ENCODE data around the gene KRTAP10-3.

Gene KRTAP10-3

DNA sequence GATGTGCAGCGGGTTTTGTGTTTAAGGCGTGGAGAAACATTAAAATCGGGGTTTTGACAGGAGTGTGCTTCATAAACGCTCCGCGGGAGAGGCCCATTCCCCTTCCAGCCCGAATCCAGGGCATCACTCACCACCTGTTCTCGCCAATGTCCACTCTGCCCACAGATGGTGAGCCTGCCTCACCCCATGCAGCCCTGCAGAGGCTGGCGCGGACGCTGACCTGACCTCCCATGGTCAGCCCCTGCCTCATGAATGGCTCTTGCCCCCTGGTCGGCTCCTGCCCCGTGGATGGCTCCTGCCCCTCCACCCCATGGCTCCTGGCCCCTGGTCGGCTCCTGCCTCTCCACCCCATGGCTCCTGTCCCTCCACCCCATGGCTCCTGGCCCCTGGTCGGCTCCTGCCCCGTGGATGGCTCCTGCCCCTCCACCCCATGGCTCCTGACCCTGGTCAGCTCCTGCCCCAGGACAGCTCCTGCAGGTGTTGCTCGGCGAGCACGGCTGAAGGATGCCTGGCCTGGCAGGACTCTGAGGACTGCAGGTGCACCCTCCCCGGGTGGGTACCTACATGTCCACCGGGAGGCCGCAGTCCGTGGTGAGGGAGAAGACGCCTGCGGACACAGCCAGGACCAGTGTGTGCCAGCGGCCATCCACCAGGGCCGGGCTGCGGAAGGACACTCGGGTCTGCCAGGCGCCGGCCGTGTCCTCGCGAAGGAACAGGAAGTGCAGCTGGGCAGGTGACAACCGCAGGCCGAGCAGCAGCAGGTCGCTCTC is 25.3 kb downstream of the KRTAP10-3 start:
- Mint-ChIP-seq H3K36me3 (no peaks in the 10 kb centered on the region), H3K27ac (no peak overlapping the region), H3K4me3 (no peak overlapping the region), H3K4me1 (no peaks in the 10 kb centered on the region), H3K9me3 (no peaks in the 10 kb centered on the region)
- no peak for DNase-seq (ENCODE audit: low spot score in 2 of 2)
- ATAC-seq, result no peak

DNA sequence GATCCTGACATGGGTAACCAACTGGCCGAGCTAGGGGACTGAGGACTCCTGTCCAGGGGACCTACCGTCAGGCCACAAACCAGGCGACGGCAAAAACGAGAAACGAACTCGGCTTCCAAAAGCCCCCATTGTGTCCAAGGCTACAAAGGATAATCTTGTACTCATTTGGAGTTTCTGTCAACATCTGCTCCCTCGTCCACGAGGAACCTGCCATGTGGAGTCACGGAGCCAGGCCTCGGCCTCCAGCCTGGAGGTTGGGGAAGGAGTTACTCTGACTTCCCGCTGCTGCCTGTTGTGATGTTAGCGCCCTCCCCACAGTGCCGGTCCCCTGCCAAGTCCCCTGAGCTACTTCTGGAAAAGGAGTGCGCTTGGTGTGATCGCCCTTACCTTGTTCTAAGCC is 25.9 kb downstream of the KRTAP10-3 start:
- DNase-seq (ENCODE audit: low spot score in 2 of 2), result no peak
- no peak overlapping the region for H3K4me3 Mint-ChIP-seq
- no peaks in the 10 kb centered on the region for H3K36me3 Mint-ChIP-seq
- no peak for ATAC-seq
- H3K4me1 Mint-ChIP-seq, result no peaks in the 10 kb centered on the region
- H3K9me3 Mint-ChIP-seq, result no peaks in the 10 kb centered on the region
- no peak overlapping the region for H3K27ac Mint-ChIP-seq

DNA sequence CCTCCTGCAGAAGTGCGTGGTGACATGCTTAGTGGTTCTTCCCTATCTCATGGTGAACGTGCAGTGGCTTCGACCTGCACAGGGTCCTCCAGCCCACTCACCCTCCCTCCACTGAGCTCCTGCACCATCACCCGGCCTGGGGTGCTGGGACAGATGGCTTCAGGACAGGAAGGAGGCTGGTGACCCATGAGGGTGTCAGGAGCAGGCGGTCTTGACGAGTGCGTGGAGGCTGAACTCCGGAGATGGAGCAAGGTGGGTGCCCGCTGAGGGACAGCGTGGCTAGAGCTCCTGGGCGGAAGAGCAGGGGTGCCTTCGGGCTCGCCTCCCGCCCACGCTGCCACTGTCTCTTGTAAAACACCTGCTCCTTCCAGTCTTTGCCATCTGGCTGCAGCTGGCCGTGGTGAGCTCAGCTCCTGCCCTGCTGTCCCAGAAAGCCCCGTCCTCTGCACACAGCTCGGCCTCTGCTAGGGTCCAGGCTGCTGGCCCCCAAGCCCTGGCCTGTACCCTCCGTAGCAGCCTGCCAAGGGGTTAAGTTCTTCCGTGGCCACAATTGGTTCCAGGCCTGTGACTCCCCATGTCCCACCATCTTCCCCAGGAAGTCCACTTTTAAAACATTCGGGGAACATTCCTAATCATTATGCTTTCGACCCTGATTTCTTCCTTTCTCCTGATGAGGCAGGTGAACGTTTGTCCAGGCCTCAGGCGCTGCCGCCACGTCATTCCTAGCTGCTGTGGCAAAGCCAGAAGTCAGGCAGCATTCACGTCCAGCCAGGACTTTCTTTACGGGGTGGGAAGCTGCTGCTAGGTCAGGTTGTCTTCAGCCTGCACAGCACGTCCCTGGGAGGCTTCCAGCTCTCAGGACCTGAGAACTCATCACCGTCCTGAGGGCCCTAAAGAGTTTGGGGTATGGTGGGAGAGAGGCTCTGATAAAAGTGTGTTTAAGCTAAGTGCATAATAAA is 26.7 kb downstream of the KRTAP10-3 start:
- no peaks in the 10 kb centered on the region for H3K9me3 Mint-ChIP-seq
- ATAC-seq, result no peak
- H3K27ac Mint-ChIP-seq, result no peak overlapping the region
- no peaks in the 10 kb centered on the region for H3K4me1 Mint-ChIP-seq
- H3K4me3 Mint-ChIP-seq, result no peak overlapping the region
- H3K36me3 Mint-ChIP-seq, result no peaks in the 10 kb centered on the region
- no peak for DNase-seq (ENCODE audit: low spot score in 2 of 2)

DNA sequence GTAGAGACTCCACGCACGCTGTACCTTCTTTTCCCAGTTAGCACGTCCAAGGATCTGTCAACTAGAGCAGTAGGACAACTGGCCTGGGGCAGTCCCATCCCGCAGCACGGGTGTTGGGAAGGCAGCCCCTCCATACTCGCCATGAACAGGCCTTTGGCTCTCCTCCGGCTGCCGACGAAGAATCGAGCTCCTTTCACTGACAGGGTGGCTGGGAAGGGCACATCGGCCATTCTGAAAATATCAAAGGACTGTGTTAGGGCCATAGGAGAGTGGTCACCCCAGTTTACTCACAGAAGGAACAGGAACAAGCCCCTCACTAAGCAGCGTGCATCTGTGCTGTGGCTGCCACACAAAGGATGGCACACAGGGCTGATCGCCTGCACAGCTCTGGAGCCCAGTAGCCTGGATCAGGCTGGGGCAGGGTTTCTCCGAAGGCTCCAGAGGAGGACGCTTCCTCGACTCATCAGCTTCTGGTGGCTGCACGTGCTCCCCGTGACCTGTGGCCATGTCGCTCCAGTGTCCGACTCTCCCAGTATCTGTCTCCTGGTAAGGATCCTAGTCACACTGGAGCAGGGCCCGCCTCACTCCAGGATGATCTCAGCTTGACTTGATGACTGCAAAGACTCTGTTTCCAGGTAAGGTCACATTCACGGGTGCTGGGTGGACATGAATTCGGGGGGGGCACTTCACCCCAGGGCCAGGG is 27.5 kb downstream of the KRTAP10-3 start:
- DNase-seq (ENCODE audit: low spot score in 2 of 2) (no peak), ATAC-seq (no peak)
- H3K9me3 Mint-ChIP-seq, result no peaks in the 10 kb centered on the region
- H3K4me1 Mint-ChIP-seq, result no peaks in the 10 kb centered on the region
- H3K36me3 Mint-ChIP-seq, result no peaks in the 10 kb centered on the region
- no peak overlapping the region for H3K4me3 Mint-ChIP-seq
- no peak overlapping the region for H3K27ac Mint-ChIP-seq

DNA sequence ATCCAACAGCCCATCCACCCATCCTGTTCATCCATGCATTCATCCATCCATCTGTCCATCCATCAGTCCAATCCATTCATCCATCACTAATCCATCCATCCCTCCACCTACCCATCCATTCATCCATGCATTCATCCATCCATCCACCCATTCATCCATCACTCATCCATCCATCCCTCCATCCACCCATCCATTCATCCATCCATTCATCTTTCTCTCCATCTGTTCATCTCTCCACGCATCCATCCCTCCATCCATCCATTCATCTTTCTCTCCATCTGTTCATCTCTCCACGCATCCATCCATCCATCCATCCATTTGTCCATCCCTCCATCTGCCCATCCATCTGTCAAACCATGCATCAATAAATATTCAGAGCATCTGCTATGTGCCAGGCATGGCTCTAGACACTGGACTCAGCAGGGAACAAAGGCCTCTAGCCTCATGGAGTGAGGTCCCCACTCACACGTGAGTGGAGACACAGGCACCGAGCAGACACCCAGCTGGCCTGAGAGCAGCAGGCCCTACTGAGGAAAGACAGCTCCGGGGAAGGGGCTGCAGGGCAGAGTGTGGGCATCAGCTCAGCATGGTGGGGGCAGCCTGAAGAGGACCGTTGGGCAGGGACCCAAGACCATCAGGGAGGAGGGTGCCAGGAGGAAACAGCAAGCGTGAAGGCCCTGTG is 28.2 kb downstream of the KRTAP10-3 start:
- H3K27ac Mint-ChIP-seq, result no peak overlapping the region

DNA sequence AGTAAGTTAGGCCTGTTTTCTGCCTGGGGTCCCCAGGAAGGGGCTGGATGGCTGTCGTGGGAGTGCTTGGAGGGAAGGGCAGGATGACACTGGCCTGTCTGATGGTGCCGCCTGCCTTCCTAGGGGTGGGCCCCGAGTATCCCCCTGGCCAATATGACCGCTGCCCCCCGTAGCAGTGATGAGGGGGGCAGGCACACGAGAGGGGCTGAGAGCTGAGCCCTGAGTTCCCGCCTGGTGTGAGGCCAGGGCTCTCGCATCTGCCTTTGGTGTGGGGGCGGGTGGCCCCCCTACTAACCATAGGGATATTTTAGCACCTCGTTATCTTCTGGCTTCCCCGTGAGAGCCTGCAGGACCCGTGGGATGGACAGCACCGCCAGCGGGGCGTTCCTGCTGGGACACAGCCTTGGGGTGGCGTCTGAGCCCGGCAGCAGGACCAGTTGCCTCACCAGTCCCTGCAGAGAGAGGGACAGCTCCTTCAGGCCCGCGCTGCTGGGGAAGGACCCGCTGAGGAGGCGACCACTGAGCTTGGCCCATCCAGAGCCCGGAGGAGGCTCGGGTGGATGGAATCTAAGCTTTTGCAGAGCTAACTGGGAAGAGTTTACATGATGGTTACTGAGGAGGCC is 29.0 kb downstream of the KRTAP10-3 start:
- ATAC-seq, result no peak
- Mint-ChIP-seq H3K27ac (no peak overlapping the region), H3K4me1 (no peaks in the 10 kb centered on the region), H3K4me3 (no peak overlapping the region), H3K36me3 (no peaks in the 10 kb centered on the region), H3K9me3 (no peaks in the 10 kb centered on the region)
- no peak for DNase-seq (ENCODE audit: low spot score in 2 of 2)

More for the DNA sequence above, 28.2 kb downstream of the KRTAP10-3 start:
- Mint-ChIP-seq H3K36me3 (no peaks in the 10 kb centered on the region), H3K9me3 (no peaks in the 10 kb centered on the region), H3K4me3 (no peak overlapping the region), H3K4me1 (no peaks in the 10 kb centered on the region)
- ATAC-seq, result no peak
- DNase-seq (ENCODE audit: low spot score in 2 of 2), result no peak

DNA sequence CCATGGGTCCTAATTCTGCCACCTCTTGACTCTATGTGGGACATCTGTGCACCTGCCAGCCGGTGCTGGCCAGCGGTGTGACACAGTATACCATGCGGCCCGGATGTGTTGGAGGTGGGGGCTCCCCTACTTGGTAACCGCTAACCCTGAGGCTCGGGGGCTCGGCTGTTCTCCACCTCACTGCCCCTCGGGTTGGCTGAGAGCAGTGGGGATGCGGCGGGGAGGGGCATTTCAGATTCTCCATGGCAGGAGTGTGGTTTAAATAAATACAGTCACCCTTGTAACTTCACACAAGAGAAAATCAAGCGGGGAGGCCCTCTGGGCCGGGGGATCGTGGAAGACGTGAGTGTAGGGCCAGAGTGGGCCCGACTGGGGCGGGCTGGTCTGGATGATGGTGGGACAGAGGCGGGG is 29.6 kb downstream of the KRTAP10-3 start:
- H3K4me1 Mint-ChIP-seq, result no peaks in the 10 kb centered on the region
- DNase-seq (ENCODE audit: low spot score in 2 of 2) (no peak), ATAC-seq (no peak)
- no peak overlapping the region for H3K27ac Mint-ChIP-seq
- H3K36me3 Mint-ChIP-seq, result no peaks in the 10 kb centered on the region
- no peaks in the 10 kb centered on the region for H3K9me3 Mint-ChIP-seq
- H3K4me3 Mint-ChIP-seq, result no peak overlapping the region

DNA sequence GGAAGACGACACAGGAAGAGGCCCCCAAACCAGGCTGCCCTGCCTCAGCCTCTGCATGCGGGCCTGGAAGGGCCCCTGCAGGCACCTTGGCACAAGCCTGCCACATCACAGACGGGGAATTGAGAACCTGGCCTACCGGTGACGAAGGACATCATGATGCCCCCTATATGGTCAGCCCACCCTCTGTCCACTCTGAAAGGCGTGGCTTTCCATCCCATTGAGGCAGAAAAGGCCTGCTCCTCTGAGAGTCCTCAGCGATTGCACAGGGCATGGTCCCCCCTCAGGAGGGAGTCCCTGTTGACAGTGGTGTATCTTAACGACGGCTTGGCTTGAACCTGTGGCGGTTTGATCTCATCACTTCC is 30.0 kb downstream of the KRTAP10-3 start:
- Mint-ChIP-seq H3K4me1 (no peaks in the 10 kb centered on the region), H3K9me3 (no peaks in the 10 kb centered on the region), H3K27ac (no peak overlapping the region), H3K36me3 (no peaks in the 10 kb centered on the region), H3K4me3 (no peak overlapping the region)
- ATAC-seq, result no peak
- no peak for DNase-seq (ENCODE audit: low spot score in 2 of 2)

DNA sequence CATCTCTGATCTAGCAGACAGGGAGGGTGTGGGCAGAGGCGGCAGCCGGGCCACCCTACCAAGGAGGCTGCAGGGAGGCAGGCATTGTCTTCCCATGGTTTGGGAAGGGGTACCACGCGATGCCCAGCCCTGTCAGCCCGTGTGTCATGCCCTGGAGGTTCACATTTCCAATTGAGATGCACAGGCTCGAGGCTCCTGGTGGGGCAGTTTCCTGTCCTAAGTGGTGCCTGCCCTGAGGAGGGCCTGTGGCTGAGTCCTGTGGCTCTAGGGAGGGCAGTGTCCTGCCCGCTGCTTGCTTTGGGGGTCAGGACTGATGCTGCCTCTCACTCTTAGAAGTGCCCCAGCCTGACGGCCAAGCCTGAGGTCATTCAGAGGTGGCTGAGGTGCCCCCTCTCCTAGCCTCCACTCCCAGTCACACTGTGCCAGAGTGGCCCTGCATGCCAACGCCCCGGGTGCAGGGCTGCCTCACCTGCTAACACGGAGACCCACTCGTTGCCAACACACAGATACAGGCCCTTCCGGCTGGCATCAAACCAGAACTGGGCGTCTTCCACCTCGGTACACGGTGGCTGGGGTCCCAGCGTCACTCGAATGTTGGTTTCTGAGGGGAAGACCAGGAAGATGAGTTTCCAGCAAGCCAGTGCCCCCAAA is 30.5 kb downstream of the KRTAP10-3 start:
- no peak for DNase-seq (ENCODE audit: low spot score in 2 of 2)
- Mint-ChIP-seq H3K36me3 (no peaks in the 10 kb centered on the region), H3K4me3 (no peak overlapping the region)

DNA sequence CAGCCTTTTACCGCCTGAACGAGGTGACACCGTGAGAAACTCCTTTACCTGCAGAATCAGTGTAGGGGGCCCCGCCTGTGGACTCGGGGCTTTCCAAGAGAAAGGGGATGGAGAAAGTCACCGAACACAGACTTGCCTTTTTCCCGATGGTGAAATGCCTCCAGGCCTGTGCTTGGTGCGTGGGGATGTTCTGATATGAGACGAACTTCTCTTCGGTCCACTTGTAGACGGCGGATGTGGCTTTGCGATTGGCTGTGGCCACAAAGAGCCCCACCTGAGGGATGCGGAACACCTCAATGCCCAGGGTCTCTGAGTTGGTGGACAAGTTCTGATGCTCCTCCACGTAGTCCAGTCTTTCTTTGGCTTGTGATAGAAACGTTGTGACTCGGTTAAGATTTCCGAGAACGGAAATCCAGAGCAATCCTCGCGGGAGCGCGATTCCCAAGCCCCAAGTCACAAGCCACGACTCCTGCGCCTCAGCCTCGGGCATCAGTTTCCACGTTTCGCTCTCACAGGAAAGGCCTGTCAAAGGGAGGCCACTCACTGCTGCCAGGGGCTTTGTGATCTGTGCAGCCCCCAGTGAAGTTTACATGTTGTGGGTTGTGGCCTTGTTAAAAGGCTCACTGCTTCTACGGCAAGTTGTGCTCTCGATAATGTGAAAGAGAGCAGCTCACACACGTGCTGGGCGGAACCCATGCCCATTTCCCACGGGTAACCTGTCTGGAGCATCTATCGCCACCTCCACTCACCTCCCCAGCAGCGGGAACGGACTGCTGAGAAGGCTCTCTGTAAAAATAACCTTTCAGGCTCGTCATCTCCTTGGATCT is 31.2 kb downstream of the KRTAP10-3 start:
- H3K4me1 Mint-ChIP-seq, result no peaks in the 10 kb centered on the region
- H3K4me3 Mint-ChIP-seq, result no peak overlapping the region
- no peak for DNase-seq (ENCODE audit: low spot score in 2 of 2)
- ATAC-seq, result no peak
- no peaks in the 10 kb centered on the region for H3K9me3 Mint-ChIP-seq
- H3K27ac Mint-ChIP-seq, result no peak overlapping the region
- no peaks in the 10 kb centered on the region for H3K36me3 Mint-ChIP-seq

More for the DNA sequence above, 30.5 kb downstream of the KRTAP10-3 start:
- H3K9me3 Mint-ChIP-seq, result no peaks in the 10 kb centered on the region
- H3K4me1 Mint-ChIP-seq, result no peaks in the 10 kb centered on the region
- no peak for ATAC-seq
- no peak overlapping the region for H3K27ac Mint-ChIP-seq

DNA sequence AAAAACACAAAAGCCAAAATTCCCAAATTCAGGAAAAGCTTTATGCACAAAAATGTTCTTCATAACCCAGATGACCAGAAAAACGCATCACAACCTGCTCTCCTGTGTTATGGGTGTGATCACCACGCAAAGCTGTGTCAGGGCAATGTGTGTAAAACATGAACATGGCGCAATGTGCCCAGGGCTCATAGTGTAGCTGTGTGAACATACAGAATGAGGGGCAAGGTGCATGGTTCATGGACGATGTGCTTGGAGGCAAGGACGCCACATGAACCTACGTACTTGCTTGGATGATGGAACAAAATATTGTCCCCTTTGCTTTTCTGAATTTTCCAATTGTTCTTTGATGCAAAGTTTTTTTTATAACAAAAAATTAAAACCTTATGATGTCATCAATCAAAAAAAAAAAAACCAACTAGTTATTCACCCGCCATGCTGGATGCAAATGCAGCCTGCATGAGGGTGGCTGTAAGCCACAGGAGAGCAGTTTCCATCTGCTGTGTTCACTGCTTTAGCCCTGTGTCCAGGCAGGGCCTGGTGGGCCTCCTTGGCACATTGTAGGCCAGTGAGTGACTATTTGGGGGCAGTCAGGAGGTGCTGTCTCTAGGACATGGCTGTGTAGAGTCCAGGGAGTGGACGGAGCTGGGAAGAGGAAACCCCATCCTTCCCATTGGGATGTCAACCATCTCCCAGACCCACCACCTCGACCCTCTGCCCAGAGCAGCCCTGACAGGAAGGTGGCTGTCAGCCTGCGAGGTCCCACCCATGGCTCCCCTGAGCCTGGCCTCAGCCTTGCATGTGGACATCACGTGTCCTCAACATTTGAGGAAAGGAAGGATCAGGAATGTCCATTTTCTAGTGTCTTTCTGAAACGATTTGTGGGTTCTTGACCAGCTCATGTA is 32.2 kb downstream of the KRTAP10-3 start:
- Mint-ChIP-seq H3K4me1 (no peaks in the 10 kb centered on the region), H3K9me3 (no peaks in the 10 kb centered on the region), H3K27ac (no peak overlapping the region), H3K36me3 (no peaks in the 10 kb centered on the region), H3K4me3 (no peak overlapping the region)
- DNase-seq (ENCODE audit: low spot score in 2 of 2) (no peak), ATAC-seq (no peak)

DNA sequence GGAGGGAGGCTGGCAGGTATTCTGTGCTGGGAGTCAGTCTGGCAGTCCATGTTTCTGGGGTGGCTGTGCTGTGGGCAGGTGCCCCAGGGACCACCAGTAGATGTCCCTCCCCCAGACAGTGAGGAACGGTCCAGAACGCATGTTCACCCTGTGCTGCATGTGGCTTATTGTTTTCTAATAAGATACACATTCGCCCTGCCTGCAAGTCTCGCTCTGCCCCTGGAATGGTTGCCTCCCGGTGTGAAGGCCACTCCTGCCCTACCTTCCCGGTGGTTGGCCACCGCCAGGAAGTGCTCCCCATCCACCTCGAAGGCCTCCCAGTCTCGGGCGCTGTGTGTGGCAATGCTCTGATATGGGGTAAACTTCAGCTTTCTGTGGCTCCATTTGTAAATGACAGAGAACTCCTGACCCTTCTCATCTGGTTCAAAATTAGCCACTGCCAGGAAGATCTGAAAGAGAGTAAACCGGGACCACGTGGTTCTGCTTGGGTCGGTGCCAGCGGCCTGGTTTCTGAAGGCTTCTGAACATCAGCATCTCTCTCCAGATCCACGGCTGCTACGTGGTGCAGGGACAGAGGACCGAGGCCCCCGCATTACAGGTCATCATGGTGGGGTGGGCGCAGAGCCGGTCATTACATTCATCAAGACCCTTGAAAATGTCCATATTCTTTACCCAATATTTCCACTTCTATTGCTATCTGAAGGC is 33.1 kb downstream of the KRTAP10-3 start:
- ATAC-seq (no peak), DNase-seq (ENCODE audit: low spot score in 2 of 2) (no peak)
- Mint-ChIP-seq H3K4me3 (no peak overlapping the region), H3K9me3 (no peaks in the 10 kb centered on the region), H3K4me1 (no peaks in the 10 kb centered on the region), H3K27ac (no peak overlapping the region), H3K36me3 (no peaks in the 10 kb centered on the region)

All from stimulated activated effector memory CD8-positive, alpha-beta T cell treated with anti-CD3 and anti-CD28 coated beads, Interleukin-12 subunit alpha, Interleukin-12 subunit beta, amount 100 ng/mL, for 72 hours (primary cell).